OCI-LY7 (cell line): Measurements from ENCODE around the gene UCHL1. TPM values are rescaled to one million over a fixed set of nuclear protein-coding genes. Genes with fewer than 3 reads are reported as not detected.

Experiments used
- BruUV-seq: library from RNA; stranded (reverse); fragments of 400-500 nt; replicated peaks from 2 replicates; lab custom pipeline; 2021; lab: Mats Ljungman, UMichigan
- CTCF ChIA-PET: fragments of 300-600 bp; sonication (Branson Sonifier 250); formaldehyde crosslinking; loops from one replicate; lab custom pipeline; 2022; ENCODE audit warnings: antibody characterized with exemption; ENCODE audit not compliant: unreplicated experiment; lab: Charles Lee
- POLR2A ChIA-PET: fragments of 300-600 bp; sonication (Branson Sonifier 250); formaldehyde crosslinking; loops from one replicate; lab custom pipeline; 2022; ENCODE audit warnings: antibody characterized with exemption; lab: Charles Lee
- DNase-seq: peaks from one replicate; pipeline ENCODE4 v3.0.0-alpha.2; 2015; ENCODE audit warnings: low spot score
- H2AFZ ChIP-seq: fragments of 200-600 bp; sonication (generic), shearing (Covaris generic); 2 replicates; pipeline ENCODE4 v1.6.1; 2014; ENCODE audit warnings: mild to moderate bottlenecking, antibody characterized with exemption, low read length, moderate library complexity
- H3K27ac ChIP-seq: fragments of 200-600 bp; sonication (generic); 2 replicates; pipeline ENCODE4 v1.5.1; 2014; ENCODE audit warnings: mixed run types, low read depth, mild to moderate bottlenecking, moderate library complexity, low read length, inconsistent platforms; ENCODE audit not compliant: poor library complexity, severe bottlenecking
- H3K36me3 ChIP-seq: fragments of 200-600 bp; sonication (generic); 2 replicates; pipeline ENCODE4 v1.6.1; 2014; ENCODE audit warnings: mild to moderate bottlenecking, antibody characterized with exemption, low read length, moderate library complexity, mixed read lengths; ENCODE audit not compliant: insufficient read depth
- H3K4me1 ChIP-seq: fragments of 200-600 bp; sonication (generic); 2 replicates; pipeline ENCODE4 v1.5.1; 2014; ENCODE audit warnings: mild to moderate bottlenecking, low read length; ENCODE audit not compliant: insufficient read depth, poor library complexity, severe bottlenecking
- H3K4me2 ChIP-seq: fragments of 200-600 bp; sonication (generic); 2 replicates; pipeline ENCODE4 v1.6.1; 2014; ENCODE audit warnings: mild to moderate bottlenecking, low read length
- H3K4me3 ChIP-seq: fragments of 200-600 bp; sonication (generic); 2 replicates; pipeline ENCODE4 v1.5.1; 2014; ENCODE audit warnings: mild to moderate bottlenecking, low read depth, low read length; ENCODE audit not compliant: poor library complexity, severe bottlenecking
- H3K79me2 ChIP-seq: fragments of 200-600 bp; sonication (generic); 2 replicates; pipeline ENCODE4 v1.6.1; 2016; ENCODE audit warnings: low read depth, mild to moderate bottlenecking, low read length, moderate library complexity, mixed read lengths; ENCODE audit not compliant: insufficient read depth
- H3K9me2 ChIP-seq: fragments of 200-600 bp; sonication (generic); 2 replicates; pipeline ENCODE4 v1.6.1; 2016; ENCODE audit warnings: mild to moderate bottlenecking, low read length, mixed read lengths; ENCODE audit not compliant: insufficient read depth
- H3K9me3 ChIP-seq: fragments of 200-600 bp; sonication (generic); 2 replicates; pipeline ENCODE4 v1.6.1; 2014; ENCODE audit warnings: mild to moderate bottlenecking, mixed run types, low read length, mixed read lengths
- H4K20me1 ChIP-seq: fragments of 200-600 bp; sonication (generic); 2 replicates; pipeline ENCODE4 v1.6.1; 2014; ENCODE audit warnings: mild to moderate bottlenecking, antibody characterized with exemption, low read length, moderate library complexity, mixed read lengths; ENCODE audit not compliant: insufficient read depth
- CTCF ChIP-seq: fragments of 200-600 bp; sonication (generic); conservative IDR thresholded peaks from 2 replicates; pipeline ENCODE4 v1.5.1; 2014; ENCODE audit warnings: mild to moderate bottlenecking, antibody characterized with exemption, low read length, moderate library complexity, mixed read lengths
- EZH2phosphoT487 ChIP-seq: fragments of 200-600 bp; sonication (generic); IDR thresholded peaks from 2 replicates; pipeline ENCODE4 v1.6.1; 2018; ENCODE audit warnings: low read depth, borderline replicate concordance, mild to moderate bottlenecking, mixed run types, antibody characterized with exemption, low read length, moderate library complexity, mixed read lengths
- intact Hi-C: fragments of 100-400 bp; cut with micrococcal nuclease; formaldehyde crosslinking; loops from one replicate; pipeline ENCODE4 v1.10.0; 2022; ENCODE audit not compliant: unreplicated experiment
- total RNA-seq, 2 experiments: library from RNA; depleted of rRNA in 1 of 2; stranded (reverse); fragments of >200 nt in 1 of 2; shearing (Covaris generic) in 1 of 2; gene quantifications; 2 replicates each; pipeline ENCODE4 v1.2.3, GENCODE V29; 2014 to 2022

The UCHL1 gene
- total RNA-seq, 2 experiments from 2014 or later, result 430 to 432 TPM

DNA sequence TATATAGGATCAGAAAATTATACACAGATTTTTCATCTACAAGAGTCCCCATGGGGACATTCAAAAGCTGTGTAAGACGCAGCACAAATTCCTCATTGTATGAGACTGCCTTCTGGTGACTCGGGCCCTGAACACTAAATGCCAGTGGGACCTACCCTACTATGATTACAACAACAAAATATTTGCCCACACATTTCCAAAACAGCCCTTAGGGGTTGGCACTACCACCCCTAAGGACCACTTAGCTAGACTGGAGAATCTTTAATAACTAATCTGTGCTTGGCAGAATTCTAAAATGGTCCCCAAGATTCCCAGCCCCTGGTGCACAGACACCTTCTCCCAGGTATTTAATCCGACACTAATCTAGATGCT, 29.1 kb downstream of the UCHL1 start:
- H4K20me1 ChIP-seq, result no peaks in the 10 kb centered on the region
- H3K4me2 ChIP-seq, result no peak overlapping the region
- BruUV-seq, result no TSS peak
- H3K4me1 ChIP-seq, result no peaks in the 10 kb centered on the region
- no peaks in the 10 kb centered on the region for H3K79me2 ChIP-seq
- TF ChIP-seq CTCF (no peak), EZH2phosphoT487 (no peak)
- no peaks in the 10 kb centered on the region for H3K9me3 ChIP-seq
- H3K27ac ChIP-seq, result no peak overlapping the region
- POLR2A ChIA-PET, result no interaction called here
- no peak overlapping the region for H2AFZ ChIP-seq
- CTCF ChIA-PET, result no interaction called here
- H3K36me3 ChIP-seq, result no peaks in the 10 kb centered on the region
- no peaks in the 10 kb centered on the region for H3K9me2 ChIP-seq
- intact Hi-C loops, result no loop called here
- no peak overlapping the region for H3K4me3 ChIP-seq
- DNase-seq, result no peak

GRCh38 chr4:41287005-41287404, 30.3 kb downstream of the UCHL1 start:
- Histone ChIP-seq H3K4me1 (no peaks in the 10 kb centered on the region), H3K9me2 (no peaks in the 10 kb centered on the region), H3K9me3 (no peaks in the 10 kb centered on the region), H2AFZ (no peak overlapping the region), H3K79me2 (no peaks in the 10 kb centered on the region), H3K27ac (no peak overlapping the region), H4K20me1 (no peaks in the 10 kb centered on the region), H3K4me2 (no peak overlapping the region), H3K36me3 (no peaks in the 10 kb centered on the region), H3K4me3 (no peak overlapping the region)
- CTCF ChIA-PET, result no interaction called here
- no TSS peak for BruUV-seq
- POLR2A ChIA-PET, result no interaction called here
- TF ChIP-seq CTCF (no peak), EZH2phosphoT487 (no peak)
- DNase-seq, result no peak
- intact Hi-C loops, result no loop called here

DNA sequence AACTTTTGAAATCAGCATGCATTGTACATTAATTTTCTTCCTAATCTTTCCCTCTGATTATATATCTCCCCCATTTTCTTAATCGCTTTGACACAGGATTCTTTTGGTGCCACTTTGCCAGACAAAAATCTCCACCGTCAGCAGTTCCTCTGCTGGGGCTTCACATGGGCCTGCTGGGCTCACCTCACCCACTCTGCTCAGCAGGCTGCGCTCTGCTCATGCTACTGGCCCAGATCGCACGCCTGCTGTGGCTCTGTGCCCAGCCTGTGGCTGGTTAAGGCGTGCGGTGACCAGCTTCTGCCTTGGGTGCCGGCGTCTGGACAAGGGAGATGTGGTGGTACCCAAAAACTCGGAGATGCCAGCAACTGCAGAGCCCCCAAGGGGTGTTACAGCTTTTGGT, 31.1 kb downstream of the UCHL1 start:
- ChIA-PET POLR2A (no interaction called here), CTCF (no interaction called here)
- Histone ChIP-seq H3K4me1 (no peaks in the 10 kb centered on the region), H2AFZ (no peak overlapping the region), H3K79me2 (no peaks in the 10 kb centered on the region), H3K27ac (no peak overlapping the region), H3K9me2 (no peaks in the 10 kb centered on the region), H3K9me3 (no peaks in the 10 kb centered on the region), H3K36me3 (no peaks in the 10 kb centered on the region), H3K4me2 (no peak overlapping the region), H4K20me1 (no peaks in the 10 kb centered on the region), H3K4me3 (no peak overlapping the region)
- no peak for DNase-seq
- BruUV-seq, result no TSS peak
- intact Hi-C loops, result no loop called here
- TF ChIP-seq EZH2phosphoT487 (no peak), CTCF (no peak)
